BE2C (cell line): ENCODE measurements around the gene VPS13D. TPM values are rescaled to one million over a fixed set of nuclear protein-coding genes. Genes with fewer than 3 reads are reported as not detected.

Experiments used
- DNase-seq: peaks from one replicate; pipeline ENCODE4 v3.0.0-alpha.2; 2020
- H3K27me3 ChIP-seq: fragments of 250-450 bp; sonication (Bioruptor Pico); 2 replicates; pipeline ENCODE4 v1.5.1; 2020; ENCODE audit warnings: mild to moderate bottlenecking
- H3K36me3 ChIP-seq: fragments of 250-450 bp; sonication (Bioruptor Pico); 2 replicates; pipeline ENCODE4 v1.5.1; 2020; ENCODE audit warnings: mild to moderate bottlenecking
- H3K4me1 ChIP-seq: fragments of 250-450 bp; sonication (Bioruptor Pico); 2 replicates; pipeline ENCODE4 v1.5.1; 2020
- H3K4me3 ChIP-seq: 2 replicates; pipeline ENCODE4 v1.5.1; 2011; ENCODE audit warnings: low read depth, low read length
- H3K9me3 ChIP-seq: fragments of 250-450 bp; sonication (Bioruptor Pico); 2 replicates; pipeline ENCODE4 v1.5.1; 2020
- polyA plus RNA-seq: library from polyadenylated mRNA; unstranded; fragments of >200 nt; gene quantifications from one replicate; pipeline ENCODE4 v1.2.1, GENCODE V29; 2012; ENCODE audit warnings: low read depth, missing spikeins; ENCODE audit not compliant: insufficient read length, insufficient read depth
- TF ChIP-seq, protein P1 (sequence below): IDR thresholded peaks from 2 replicates; pipeline ENCODE4 v1.5.1; 2012; ENCODE audit warnings: mild to moderate bottlenecking, low read depth, low read length

VPS13D gene, protein sequence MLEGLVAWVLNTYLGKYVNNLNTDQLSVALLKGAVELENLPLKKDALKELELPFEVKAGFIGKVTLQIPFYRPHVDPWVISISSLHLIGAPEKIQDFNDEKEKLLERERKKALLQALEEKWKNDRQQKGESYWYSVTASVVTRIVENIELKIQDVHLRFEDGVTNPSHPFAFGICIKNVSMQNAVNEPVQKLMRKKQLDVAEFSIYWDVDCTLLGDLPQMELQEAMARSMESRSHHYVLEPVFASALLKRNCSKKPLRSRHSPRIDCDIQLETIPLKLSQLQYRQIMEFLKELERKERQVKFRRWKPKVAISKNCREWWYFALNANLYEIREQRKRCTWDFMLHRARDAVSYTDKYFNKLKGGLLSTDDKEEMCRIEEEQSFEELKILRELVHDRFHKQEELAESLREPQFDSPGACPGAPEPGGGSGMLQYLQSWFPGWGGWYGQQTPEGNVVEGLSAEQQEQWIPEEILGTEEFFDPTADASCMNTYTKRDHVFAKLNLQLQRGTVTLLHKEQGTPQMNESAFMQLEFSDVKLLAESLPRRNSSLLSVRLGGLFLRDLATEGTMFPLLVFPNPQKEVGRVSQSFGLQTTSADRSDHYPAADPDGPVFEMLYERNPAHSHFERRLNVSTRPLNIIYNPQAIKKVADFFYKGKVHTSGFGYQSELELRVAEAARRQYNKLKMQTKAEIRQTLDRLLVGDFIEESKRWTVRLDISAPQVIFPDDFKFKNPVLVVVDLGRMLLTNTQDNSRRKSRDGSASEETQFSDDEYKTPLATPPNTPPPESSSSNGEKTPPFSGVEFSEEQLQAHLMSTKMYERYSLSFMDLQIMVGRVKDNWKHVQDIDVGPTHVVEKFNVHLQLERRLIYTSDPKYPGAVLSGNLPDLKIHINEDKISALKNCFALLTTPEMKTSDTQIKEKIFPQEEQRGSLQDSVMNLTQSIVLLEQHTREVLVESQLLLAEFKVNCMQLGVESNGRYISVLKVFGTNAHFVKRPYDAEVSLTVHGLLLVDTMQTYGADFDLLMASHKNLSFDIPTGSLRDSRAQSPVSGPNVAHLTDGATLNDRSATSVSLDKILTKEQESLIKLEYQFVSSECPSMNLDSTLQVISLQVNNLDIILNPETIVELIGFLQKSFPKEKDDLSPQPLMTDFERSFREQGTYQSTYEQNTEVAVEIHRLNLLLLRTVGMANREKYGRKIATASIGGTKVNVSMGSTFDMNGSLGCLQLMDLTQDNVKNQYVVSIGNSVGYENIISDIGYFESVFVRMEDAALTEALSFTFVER (N-terminal part only)
- polyA plus RNA-seq, result 13.4 TPM

DNA sequence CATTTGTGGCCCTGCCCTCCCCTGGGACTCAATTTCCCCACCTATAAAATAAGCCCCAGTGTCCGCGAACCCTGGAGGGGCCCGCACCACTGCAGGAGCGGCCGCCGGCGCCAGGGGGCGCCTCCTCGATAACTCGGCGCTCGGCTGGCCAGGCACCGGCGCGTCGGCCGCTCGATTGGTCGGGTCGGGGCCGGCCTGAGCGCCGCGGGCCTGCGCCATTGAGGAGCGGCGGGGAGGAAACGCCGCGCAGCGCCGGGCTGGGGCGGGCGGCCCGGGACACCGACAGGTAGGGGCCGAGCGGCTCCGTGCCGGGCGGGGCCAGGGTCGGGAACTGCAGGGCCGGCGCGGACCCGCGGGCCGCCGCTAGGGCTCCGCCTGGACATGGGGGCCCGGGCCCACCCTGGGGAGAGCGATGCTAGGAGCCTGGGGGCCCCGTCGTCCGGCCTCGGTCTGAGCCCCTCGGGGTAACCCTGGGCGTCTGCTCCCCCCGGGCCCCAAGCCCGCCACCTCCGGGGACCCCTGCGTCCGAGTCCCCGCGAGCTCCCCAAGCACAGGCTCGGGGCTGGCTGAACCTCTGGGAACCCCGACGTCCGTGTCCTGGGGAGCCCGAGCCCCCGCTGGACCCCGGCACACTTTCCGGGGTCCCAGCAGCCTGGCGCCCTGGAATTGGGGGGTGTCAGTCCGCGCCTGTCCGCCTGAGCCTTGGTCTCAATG lies at the start of gene VPS13D:
Gene VPS13D, plus strand, starts transcription at position 196 of the 714 bp plus-strand sequence. CDS start 4,237 bp downstream, outside the sequence.
- Histone ChIP-seq H3K36me3 (no peaks in the 10 kb centered on the region), H3K27me3 (no peaks in the 10 kb centered on the region), H3K4me3 (peak within 1 kb of the TSS; percentile 70), H3K9me3 (no peaks in the 10 kb centered on the region), H3K4me1 (no peaks in the 10 kb centered on the region)
- TF ChIP-seq, protein P1, sequence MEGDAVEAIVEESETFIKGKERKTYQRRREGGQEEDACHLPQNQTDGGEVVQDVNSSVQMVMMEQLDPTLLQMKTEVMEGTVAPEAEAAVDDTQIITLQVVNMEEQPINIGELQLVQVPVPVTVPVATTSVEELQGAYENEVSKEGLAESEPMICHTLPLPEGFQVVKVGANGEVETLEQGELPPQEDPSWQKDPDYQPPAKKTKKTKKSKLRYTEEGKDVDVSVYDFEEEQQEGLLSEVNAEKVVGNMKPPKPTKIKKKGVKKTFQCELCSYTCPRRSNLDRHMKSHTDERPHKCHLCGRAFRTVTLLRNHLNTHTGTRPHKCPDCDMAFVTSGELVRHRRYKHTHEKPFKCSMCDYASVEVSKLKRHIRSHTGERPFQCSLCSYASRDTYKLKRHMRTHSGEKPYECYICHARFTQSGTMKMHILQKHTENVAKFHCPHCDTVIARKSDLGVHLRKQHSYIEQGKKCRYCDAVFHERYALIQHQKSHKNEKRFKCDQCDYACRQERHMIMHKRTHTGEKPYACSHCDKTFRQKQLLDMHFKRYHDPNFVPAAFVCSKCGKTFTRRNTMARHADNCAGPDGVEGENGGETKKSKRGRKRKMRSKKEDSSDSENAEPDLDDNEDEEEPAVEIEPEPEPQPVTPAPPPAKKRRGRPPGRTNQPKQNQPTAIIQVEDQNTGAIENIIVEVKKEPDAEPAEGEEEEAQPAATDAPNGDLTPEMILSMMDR, result peak; percentile 60
- peak; percentile 82 for DNase-seq

DNA sequence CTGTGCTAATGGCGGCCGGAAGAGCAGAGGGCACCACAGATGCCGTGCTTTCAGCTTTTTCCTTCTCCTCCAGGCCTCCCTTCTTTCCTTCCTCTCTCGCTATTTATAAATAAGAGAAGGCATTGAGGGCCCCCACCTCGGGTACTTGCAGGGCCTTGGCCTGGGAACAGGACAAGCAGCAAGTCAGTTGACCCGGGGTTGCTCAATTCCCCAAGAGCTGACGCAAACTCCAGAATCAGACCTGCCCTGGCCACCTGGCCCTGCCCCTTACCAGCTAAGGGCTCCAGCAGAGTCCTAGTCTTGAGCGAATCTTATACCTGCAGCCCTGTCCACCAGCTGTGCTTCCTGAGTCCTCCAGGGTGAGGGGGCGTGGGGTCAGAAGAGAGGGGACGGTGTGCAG lies 49.5 kb upstream of the VPS13D start:
- Histone ChIP-seq H3K36me3 (no peaks in the 10 kb centered on the region), H3K9me3 (no peaks in the 10 kb centered on the region), H3K4me1 (no peaks in the 10 kb centered on the region), H3K4me3 (no peak overlapping the region), H3K27me3 (no peaks in the 10 kb centered on the region)
- DNase-seq, result no peak
- TF ChIP-seq, protein P1, result no peak

DNA sequence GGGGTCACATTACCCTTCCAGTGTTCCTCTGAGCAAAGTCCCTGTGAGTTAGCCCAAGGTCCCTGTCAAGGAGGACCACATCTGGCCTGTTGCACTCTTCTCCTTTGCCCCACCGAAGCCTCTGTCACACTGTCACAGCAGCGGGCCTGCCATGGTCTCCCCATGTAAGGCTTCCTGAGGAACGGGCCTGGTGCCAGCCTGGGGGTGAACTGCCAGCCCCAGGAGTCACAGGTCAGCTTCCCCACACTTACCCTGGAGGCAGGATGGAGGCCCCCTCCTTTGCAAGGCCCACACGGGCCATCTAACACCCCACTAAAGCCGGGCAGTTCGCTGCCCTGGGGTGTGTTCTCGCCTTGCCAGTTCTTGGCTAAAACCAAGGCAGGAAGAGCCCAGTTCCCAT lies 48.9 kb upstream of the VPS13D start:
- TF ChIP-seq, protein P1, result no peak
- Histone ChIP-seq H3K9me3 (no peaks in the 10 kb centered on the region), H3K4me3 (no peak overlapping the region), H3K4me1 (no peaks in the 10 kb centered on the region), H3K27me3 (no peaks in the 10 kb centered on the region), H3K36me3 (no peaks in the 10 kb centered on the region)
- no peak for DNase-seq

DNA sequence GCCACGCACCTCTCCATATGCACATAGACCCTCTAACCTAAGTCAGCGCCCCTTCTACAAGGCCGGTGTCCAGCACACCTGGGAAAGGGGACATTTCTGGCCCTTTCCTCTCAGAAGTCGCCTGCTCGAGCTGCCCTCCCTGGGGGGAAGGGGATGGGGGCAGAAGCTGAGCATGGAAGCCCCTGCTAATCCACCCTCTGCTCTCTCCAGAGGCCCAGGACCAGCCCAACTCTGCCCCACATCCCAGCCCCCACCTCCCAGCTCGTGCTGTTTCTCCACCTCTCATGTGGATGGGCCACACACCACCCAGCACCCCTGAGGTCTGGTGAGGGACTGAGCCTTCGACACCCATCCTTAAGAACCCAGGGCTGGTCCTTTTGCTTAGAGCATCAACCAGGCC lies 48.3 kb upstream of the VPS13D start:
- TF ChIP-seq, protein P1, result no peak
- no peaks in the 10 kb centered on the region for H3K27me3 ChIP-seq
- no peak for DNase-seq
- H3K9me3 ChIP-seq, result no peaks in the 10 kb centered on the region
- no peaks in the 10 kb centered on the region for H3K4me1 ChIP-seq
- no peak overlapping the region for H3K4me3 ChIP-seq
- H3K36me3 ChIP-seq, result no peaks in the 10 kb centered on the region

DNA sequence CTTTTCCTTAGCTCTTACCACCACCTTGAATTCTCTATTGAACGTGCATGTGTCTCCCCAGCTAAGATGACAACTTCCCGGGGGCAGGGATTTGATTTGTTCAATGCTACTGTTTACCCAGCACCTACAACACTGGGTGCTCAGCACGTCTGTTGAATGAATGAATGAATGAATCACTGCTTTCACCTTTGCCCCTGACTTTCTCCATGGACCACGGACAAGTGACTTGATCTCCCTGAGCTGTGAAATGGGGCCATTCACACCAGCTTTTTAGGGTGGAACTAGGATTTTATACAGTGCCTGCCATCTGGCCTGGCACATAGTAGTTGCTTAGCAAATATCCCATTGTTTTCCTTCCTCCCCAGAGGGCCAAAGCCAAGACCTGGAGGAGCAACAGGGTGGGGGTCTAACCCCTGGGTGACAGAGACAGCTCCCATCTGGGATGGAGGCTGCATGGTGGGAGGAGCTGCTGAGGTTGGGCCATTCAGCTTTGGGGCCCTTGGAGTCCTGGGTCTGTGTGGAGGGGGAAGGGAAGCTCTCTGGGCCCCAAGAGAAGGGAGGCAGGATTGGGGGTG lies 47.3 kb upstream of the VPS13D start:
- Histone ChIP-seq H3K4me3 (no peak overlapping the region), H3K4me1 (no peaks in the 10 kb centered on the region), H3K36me3 (no peaks in the 10 kb centered on the region), H3K27me3 (no peaks in the 10 kb centered on the region), H3K9me3 (no peaks in the 10 kb centered on the region)
- TF ChIP-seq, protein P1, result no peak
- no peak for DNase-seq
